HepG2 (cell line): ENCODE data around the gene TBC1D20. TPM values are rescaled to one million over a fixed set of nuclear protein-coding genes. Genes with fewer than 3 reads are reported as not detected.

Experiments used
- ARID2 ChIP-seq: sonication (generic); formaldehyde crosslinking; IDR thresholded peaks from 2 replicates; pipeline ENCODE4 v1.8.1; 2022; ENCODE audit warnings: mild to moderate bottlenecking, missing genetic modification reagents, borderline replicate concordance
- HNRNPH1 ChIP-seq: fragments of 200-400 bp; formaldehyde crosslinking; optimal IDR thresholded peaks from 2 replicates; pipeline ENCODE3; 2017; ENCODE audit warnings: mild to moderate bottlenecking, low read depth, low read length
- MAF1 ChIP-seq: sonication (generic); formaldehyde crosslinking; IDR thresholded peaks from 2 replicates; pipeline ENCODE4 v1.5.0; 2020; ENCODE audit warnings: missing genetic modification reagents, borderline replicate concordance
- MLLT10 ChIP-seq: sonication (generic); formaldehyde crosslinking; IDR thresholded peaks from 2 replicates; pipeline ENCODE4 v1.4.0; 2020; ENCODE audit warnings: missing genetic modification reagents
- MTF1 ChIP-seq: sonication (generic); formaldehyde crosslinking; IDR thresholded peaks from 2 replicates; pipeline ENCODE4 v1.5.0; 2020; ENCODE audit warnings: missing genetic modification reagents
- NCOA1 ChIP-seq: sonication (generic); formaldehyde crosslinking; IDR thresholded peaks from 2 replicates; pipeline ENCODE4 v1.9.0; 2021; ENCODE audit warnings: missing genetic modification reagents
- RCOR2 ChIP-seq: IDR thresholded peaks from 2 replicates; pipeline ENCODE4 v1.6.1; 2016; ENCODE audit warnings: missing biosample characterization, missing genetic modification reagents
- STAG1 ChIP-seq: sonication (generic); formaldehyde crosslinking; IDR thresholded peaks from 2 replicates; pipeline ENCODE4 v1.4.0; 2020; ENCODE audit warnings: missing genetic modification reagents
- THAP11 ChIP-seq: IDR thresholded peaks from 2 replicates; pipeline ENCODE4 v1.6.1; 2016; ENCODE audit warnings: missing biosample characterization, missing genetic modification reagents
- TP53 ChIP-seq: sonication (generic); formaldehyde crosslinking; conservative IDR thresholded peaks from 2 replicates; pipeline ENCODE4 v1.4.0; 2020; ENCODE audit warnings: missing genetic modification reagents
- ZGPAT ChIP-seq: IDR thresholded peaks from 2 replicates; pipeline ENCODE4 v1.6.1; 2016; ENCODE audit warnings: mild to moderate bottlenecking
- ZNF678 ChIP-seq: sonication (generic); formaldehyde crosslinking; IDR thresholded peaks from 2 replicates; pipeline ENCODE4 v1.4.0; 2020; ENCODE audit warnings: mild to moderate bottlenecking, missing genetic modification reagents
- ZNF740 ChIP-seq: sonication (generic); formaldehyde crosslinking; IDR thresholded peaks from 2 replicates; pipeline ENCODE4 v1.4.0; 2020; ENCODE audit warnings: missing genetic modification reagents
- polyA plus RNA-seq, 8 experiments: library from polyadenylated mRNA; depleted of rRNA in 3 of 8; stranded (reverse) in 7 of 8; unstranded in 1 of 8; fragments of >200 nt; fragmentation: Illumina TruSeq in 4 of 8; extraction: Trizol in 4 of 8; gene quantifications; 2 replicates each; pipeline versions ENCODE4 v1.2.1 to v1.2.3, GENCODE V29; 2011 to 2016; ENCODE audit warnings: low read depth in 4 of 8, missing spikeins in 1 of 8, mixed read lengths in 1 of 8; ENCODE audit not compliant: insufficient read depth in 1 of 8
- total RNA-seq, 5 experiments: library from RNA; depleted of rRNA; stranded (reverse); fragments of >200 nt; fragmentation: Illumina TruSeq; extraction: Trizol; gene quantifications; 2 replicates each; pipeline ENCODE4 v1.2.3, GENCODE V29; 2016; ENCODE audit warnings: low read depth in 1 of 5
- TF ChIP-seq, protein P1 (sequence below): sonication (generic); formaldehyde crosslinking; IDR thresholded peaks from 2 replicates; pipeline ENCODE4 v1.8.0; 2022; ENCODE audit warnings: missing genetic modification reagents, mild to moderate bottlenecking, moderate library complexity, borderline replicate concordance
- TF ChIP-seq, protein P2 (sequence below): sonication (generic); formaldehyde crosslinking; IDR thresholded peaks from one replicate; pipeline ENCODE4 v1.5.1; 2020; ENCODE audit warnings: mild to moderate bottlenecking, missing genetic modification reagents; ENCODE audit errors: not compliant biosample characterization
- TF ChIP-seq, protein P3 (sequence below): sonication (generic); formaldehyde crosslinking; IDR thresholded peaks from 2 replicates; pipeline ENCODE4 v1.5.1; 2020; ENCODE audit warnings: mild to moderate bottlenecking, moderate library complexity, missing genetic modification reagents
- TF ChIP-seq, protein P4 (sequence below): IDR thresholded peaks from 2 replicates; pipeline ENCODE4 v1.6.1; 2012; ENCODE audit warnings: inconsistent platforms

Gene TBC1D20
- total and polyA plus RNA-seq, 2 of the 13 experiments (the other 11 are each of a cell fraction or from before 2014, with no cell fraction given): 36.6 to 47.1 TPM

GRCh38 chr20:402496-402885 is 59.8 kb downstream of the TBC1D20 start (continued):
- TF ChIP-seq, protein P1, sequence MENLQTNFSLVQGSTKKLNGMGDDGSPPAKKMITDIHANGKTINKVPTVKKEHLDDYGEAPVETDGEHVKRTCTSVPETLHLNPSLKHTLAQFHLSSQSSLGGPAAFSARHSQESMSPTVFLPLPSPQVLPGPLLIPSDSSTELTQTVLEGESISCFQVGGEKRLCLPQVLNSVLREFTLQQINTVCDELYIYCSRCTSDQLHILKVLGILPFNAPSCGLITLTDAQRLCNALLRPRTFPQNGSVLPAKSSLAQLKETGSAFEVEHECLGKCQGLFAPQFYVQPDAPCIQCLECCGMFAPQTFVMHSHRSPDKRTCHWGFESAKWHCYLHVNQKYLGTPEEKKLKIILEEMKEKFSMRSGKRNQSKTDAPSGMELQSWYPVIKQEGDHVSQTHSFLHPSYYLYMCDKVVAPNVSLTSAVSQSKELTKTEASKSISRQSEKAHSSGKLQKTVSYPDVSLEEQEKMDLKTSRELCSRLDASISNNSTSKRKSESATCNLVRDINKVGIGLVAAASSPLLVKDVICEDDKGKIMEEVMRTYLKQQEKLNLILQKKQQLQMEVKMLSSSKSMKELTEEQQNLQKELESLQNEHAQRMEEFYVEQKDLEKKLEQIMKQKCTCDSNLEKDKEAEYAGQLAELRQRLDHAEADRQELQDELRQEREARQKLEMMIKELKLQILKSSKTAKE (CRISPR knock-in tag): no peak
- TF ChIP-seq, protein P2, sequence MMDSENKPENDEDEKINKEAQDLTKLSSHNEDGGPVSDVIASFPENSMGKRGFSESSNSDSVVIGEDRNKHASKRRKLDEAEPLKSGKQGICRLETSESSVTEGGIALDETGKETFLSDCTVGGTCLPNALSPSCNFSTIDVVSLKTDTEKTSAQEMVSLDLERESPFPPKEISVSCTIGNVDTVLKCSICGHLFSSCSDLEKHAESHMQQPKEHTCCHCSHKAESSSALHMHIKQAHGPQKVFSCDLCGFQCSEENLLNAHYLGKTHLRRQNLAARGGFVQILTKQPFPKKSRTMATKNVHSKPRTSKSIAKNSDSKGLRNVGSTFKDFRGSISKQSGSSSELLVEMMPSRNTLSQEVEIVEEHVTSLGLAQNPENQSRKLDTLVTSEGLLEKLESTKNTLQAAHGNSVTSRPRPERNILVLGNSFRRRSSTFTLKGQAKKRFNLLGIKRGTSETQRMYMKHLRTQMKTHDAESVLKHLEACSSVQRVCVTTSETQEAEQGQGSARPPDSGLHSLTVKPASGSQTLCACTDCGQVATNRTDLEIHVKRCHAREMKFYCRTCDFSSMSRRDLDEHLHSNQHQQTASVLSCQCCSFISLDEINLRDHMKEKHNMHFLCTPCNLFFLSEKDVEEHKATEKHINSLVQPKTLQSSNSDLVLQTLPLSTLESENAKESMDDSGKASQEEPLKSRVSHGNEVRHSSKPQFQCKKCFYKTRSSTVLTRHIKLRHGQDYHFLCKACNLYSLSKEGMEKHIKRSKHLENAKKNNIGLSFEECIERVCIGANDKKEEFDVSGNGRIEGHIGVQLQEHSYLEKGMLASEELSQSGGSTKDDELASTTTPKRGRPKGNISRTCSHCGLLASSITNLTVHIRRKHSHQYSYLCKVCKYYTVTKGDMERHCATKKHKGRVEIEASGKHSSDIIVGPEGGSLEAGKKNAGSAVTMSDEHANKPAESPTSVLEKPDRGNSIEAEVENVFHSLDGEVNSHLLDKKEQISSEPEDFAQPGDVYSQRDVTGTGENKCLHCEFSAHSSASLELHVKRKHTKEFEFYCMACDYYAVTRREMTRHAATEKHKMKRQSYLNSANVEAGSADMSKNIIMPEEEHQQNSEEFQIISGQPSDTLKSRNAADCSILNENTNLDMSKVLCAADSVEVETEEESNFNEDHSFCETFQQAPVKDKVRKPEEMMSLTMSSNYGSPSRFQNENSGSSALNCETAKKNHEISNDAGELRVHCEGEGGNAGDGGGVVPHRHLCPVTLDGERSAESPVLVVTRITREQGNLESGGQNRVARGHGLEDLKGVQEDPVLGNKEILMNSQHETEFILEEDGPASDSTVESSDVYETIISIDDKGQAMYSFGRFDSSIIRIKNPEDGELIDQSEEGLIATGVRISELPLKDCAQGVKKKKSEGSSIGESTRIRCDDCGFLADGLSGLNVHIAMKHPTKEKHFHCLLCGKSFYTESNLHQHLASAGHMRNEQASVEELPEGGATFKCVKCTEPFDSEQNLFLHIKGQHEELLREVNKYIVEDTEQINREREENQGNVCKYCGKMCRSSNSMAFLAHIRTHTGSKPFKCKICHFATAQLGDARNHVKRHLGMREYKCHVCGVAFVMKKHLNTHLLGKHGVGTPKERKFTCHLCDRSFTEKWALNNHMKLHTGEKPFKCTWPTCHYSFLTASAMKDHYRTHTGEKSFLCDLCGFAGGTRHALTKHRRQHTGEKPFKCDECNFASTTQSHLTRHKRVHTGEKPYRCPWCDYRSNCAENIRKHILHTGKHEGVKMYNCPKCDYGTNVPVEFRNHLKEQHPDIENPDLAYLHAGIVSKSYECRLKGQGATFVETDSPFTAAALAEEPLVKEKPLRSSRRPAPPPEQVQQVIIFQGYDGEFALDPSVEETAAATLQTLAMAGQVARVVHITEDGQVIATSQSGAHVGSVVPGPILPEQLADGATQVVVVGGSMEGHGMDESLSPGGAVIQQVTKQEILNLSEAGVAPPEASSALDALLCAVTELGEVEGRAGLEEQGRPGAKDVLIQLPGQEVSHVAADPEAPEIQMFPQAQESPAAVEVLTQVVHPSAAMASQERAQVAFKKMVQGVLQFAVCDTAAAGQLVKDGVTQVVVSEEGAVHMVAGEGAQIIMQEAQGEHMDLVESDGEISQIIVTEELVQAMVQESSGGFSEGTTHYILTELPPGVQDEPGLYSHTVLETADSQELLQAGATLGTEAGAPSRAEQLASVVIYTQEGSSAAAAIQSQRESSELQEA (CRISPR knock-in tag): no peak
- no peak for TF ChIP-seq THAP11
- TF ChIP-seq, protein P3, sequence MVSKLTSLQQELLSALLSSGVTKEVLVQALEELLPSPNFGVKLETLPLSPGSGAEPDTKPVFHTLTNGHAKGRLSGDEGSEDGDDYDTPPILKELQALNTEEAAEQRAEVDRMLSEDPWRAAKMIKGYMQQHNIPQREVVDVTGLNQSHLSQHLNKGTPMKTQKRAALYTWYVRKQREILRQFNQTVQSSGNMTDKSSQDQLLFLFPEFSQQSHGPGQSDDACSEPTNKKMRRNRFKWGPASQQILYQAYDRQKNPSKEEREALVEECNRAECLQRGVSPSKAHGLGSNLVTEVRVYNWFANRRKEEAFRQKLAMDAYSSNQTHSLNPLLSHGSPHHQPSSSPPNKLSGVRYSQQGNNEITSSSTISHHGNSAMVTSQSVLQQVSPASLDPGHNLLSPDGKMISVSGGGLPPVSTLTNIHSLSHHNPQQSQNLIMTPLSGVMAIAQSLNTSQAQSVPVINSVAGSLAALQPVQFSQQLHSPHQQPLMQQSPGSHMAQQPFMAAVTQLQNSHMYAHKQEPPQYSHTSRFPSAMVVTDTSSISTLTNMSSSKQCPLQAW (CRISPR knock-in tag): no peak
- no peak for TF ChIP-seq ZNF678 (CRISPR knock-in tag)
- TF ChIP-seq TP53 (CRISPR knock-in tag): no peak
- no peak for TF ChIP-seq RCOR2 (CRISPR knock-in tag)
- no peak for TF ChIP-seq NCOA1 (CRISPR knock-in tag)
- no peak for TF ChIP-seq STAG1 (CRISPR knock-in tag)
- TF ChIP-seq MLLT10: no peak
- peak; percentile 33 for TF ChIP-seq ZGPAT (CRISPR knock-in tag)
- no peak for TF ChIP-seq MAF1 (CRISPR knock-in tag)
- TF ChIP-seq HNRNPH1: no peak
- TF ChIP-seq, protein P4, sequence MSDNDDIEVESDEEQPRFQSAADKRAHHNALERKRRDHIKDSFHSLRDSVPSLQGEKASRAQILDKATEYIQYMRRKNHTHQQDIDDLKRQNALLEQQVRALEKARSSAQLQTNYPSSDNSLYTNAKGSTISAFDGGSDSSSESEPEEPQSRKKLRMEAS: no peak
- TF ChIP-seq ARID2: no peak
- no peak for TF ChIP-seq ZNF740 (CRISPR knock-in tag)
- no peak for TF ChIP-seq MTF1
